GM18511 (cell line): ENCODE measurements around the gene RYR3.

Source experiments
- ATAC-seq: cut with Tn5 transposase; IDR thresholded peaks from one replicate; pipeline ENCODE4 v1.9.1; 2021; ENCODE audit warnings: mild to moderate bottlenecking, moderate library complexity; ENCODE audit not compliant: unreplicated experiment

Gene RYR3

GRCh38 chr15:33310481-33311311 lies at the start of gene RYR3:
Gene RYR3, plus strand, starts transcription at chr15:33310967. Its CDS starts 79 bp downstream, at chr15:33311046.
- ATAC-seq, result no peak

DNA sequence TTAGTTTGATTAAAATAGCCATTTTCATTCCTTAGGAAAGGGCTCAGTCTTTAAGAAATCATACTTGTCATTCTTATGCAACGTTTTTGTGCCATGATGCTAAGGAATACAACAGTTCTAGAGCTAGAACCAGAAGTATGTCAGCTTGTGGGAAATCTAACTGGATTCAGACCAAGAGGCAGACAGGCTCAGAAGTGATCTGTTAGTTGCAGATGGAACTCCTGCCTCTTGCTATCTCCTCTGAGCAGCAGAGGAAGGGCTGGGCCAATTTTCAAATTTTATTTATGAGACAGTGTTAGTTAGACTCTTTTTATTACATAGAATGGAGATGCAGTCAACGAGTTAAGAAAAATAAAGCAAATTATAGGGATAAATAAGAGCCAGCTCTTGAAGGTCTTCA lies 48.5 kb upstream of the RYR3 start:
- no peak for ATAC-seq

GRCh38 chr15:33277689-33278088 lies 33.1 kb upstream of the RYR3 start:
- ATAC-seq, result no peak

GRCh38 chr15:33278816-33279612 lies 31.8 kb upstream of the RYR3 start:
- ATAC-seq, result no peak

- ATAC-seq, result no peak
These were observed 31.1 kb upstream of the RYR3 start for GRCh38 chr15:33279613-33280205.

DNA sequence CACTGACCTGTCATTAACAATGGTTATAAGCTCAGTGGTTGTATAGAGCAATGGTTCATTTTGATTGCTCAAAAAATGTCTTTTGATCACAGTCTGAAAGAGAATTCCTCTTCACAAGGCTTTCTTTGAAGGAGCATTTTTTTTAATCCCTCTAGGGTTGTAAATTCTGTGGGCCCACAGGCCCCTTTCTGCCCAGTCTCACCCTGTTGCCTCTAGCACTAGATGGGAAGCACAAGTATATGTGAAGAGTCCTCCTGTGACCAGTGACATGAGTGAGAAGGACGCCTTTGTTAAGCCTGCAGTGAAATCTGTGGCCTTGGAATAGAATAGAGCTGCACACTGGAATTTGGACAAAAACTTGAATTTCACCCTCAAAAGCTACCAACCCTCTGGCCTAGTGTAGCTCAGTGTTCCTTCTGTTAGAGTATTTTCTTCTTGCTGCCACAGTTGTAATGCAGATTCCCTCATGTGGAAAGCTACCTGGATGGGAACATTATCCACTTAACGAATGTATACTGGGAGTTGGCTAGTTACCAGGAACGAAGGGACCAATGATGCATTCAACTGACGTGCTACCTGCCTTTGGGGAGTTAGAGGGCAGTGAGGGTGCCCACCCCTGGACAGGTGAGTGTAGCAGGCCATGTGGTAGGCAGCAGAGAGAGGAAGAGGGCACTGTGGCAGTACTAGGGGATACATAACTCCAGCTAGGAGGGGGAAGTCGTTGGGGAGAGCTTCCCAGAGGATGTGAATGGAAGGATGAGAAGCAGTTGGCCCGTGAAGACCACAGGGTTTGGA lies 28.3 kb upstream of the RYR3 start:
- ATAC-seq, result no peak

- no peak for ATAC-seq
These were observed 27.2 kb upstream of the RYR3 start for GRCh38 chr15:33283576-33283975.

DNA sequence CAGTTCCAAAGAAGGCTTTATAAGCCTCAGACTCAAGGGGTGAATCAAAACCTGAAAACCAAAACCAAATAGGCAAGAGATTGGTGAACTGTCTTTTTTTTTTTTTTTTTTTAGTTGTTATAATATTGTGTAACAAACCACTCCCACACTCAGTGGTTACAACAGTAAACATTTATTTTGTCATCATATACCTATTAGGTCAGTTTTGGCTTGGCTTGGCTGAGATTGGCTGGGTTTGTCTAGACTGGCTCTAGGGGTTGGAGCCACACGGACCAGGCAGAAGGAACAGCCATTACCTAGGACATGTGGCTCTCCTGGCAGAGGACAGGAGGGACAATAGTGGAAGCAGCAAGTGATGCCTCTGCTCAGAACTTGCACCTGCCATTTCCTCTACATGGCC lies 26.4 kb upstream of the RYR3 start:
- ATAC-seq, result no peak

GRCh38 chr15:33292717-33293307 lies 18.0 kb upstream of the RYR3 start:
- no peak for ATAC-seq

DNA sequence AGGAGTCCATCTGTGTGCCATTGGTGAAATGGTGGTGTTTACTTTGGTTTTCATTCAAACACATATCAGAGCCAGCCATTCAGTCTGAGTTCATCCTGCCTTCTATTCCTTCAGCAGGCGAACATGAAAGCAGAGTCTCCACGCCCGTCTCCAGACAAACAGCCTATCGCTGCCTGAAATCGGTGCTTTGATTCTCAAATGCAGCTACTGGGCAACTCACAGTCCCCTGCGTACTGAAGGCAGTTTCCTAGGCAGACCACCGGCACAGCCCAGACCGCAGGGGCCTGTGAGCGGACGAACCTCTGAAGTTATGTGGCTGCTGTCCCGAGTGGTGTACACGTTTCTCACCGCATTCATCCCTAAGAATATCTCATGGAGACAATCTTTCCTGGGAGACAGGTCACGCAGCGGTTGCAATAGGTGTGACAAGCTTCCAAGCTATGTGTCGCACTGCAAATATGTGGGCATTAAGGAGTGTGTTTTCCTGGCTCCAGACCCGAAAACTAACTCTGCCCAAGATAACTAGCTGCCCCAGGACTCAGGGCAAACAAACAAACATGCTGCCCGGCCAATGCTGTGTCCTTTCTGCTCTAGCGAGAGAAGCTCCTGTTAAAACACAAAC lies 16.9 kb upstream of the RYR3 start:
- ATAC-seq, result no peak

DNA sequence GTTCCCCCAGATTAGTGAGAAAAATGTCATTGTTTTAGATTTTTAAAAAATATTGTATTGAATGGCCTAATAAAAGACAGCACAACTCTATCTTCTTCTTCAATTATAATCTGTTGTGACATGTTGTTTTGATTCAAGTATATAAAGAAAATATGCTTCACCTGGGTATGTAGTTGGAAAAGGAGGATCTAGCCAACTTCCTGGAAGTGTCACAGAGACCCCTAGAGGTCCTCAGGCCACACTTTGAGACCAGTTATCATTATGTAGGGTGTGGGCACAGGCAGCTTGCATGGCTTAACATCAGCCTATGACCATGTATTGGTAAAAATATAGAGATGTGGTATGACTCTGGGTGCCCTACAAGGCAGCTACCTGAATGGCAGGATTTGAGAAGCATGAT lies 14.7 kb upstream of the RYR3 start:
- no peak for ATAC-seq

DNA sequence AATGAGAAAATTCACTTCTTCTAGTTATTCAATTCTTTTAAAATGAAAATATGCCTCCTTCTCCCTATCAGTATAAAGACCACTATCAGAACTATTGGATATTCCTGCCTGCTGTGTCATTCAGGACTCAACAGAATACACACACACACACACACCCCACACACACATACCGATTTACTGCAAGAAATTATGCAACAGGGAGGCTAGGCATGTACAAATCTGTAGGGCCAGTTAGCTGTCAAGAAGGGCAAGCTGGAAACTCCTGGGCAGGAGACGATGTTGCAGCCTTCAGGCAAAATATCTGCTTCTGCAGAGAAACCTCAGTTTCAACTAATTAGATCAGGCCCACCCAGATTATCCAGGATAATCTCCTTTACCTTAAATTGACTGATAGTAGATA lies 13.9 kb upstream of the RYR3 start:
- no peak for ATAC-seq

GRCh38 chr15:33298631-33299030 lies 12.1 kb upstream of the RYR3 start:
- no peak for ATAC-seq

GRCh38 chr15:33304924-33305323 lies 5.8 kb upstream of the RYR3 start:
- no peak for ATAC-seq

DNA sequence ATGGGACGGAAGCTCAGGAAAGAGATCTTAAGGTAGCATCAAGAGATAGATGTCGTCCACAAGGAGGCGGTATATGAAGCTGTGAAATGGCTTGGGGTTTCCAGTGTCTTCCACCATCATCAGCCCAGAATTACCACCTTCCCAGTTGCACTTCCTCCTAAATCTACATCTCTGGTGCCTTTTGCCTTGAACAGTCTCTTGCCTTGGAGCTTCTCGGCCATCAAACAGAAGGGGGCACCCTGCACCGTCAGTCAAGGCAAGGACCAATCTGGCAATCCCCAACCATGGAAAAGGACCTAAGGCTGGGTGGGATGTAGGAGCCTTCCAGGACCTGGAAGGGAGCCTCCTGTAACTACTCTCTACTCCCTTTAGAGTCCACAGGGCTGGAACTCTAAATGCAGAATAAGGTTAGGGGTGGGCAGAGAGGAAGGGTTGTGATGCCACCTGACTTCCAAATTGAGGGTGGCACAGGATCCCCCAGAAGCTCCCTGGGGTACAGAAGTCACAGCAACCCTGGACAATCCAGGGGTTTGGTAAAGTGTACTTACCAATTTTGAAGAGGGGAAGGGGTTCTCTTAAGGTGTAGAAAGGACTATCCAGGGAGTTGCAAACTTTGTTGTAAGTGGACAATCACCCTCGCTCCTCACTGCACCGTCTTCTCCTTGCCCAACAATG lies 1.0 kb upstream of the RYR3 start:
- ATAC-seq, result peak; percentile 64

- ATAC-seq, result no peak
These were observed 675 bp downstream of the RYR3 start for GRCh38 chr15:33311312-33311971.

GRCh38 chr15:33313491-33313890 lies 2.7 kb downstream of the RYR3 start:
- ATAC-seq, result no peak

DNA sequence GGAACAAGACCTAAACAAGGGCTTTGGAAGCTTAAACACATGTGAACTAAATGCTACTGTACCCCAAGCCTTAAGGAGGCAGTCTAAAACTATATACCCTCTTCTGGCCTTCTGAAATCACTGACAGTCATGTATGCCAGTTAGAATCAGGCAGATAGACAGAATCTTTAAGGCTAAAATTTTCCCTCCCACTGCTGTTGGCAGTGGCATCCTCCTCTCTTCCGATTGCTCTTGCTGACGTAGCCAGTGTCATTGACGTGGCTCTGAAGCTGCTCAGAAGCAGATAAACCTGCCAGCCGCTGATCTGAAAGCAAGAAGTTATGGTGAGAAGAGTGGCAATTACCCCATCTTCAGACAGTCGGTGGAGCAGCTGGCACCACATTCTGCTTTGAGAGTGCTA lies 3.3 kb downstream of the RYR3 start:
- no peak for ATAC-seq

- no peak for ATAC-seq
These were observed 4.3 kb downstream of the RYR3 start for GRCh38 chr15:33315044-33315443.
